Spleen (tissue), 11 donors: ENCODE data around the gene NPHS2. TPM values are rescaled to one million over a fixed set of nuclear protein-coding genes. Genes with fewer than 3 reads are reported as not detected.

Source experiments
- DNase-seq: peaks from one replicate; pipeline ENCODE4 v3.0.0-alpha.2; 2020
- H3K27ac ChIP-seq, 8 donors: fragments of 200-600 bp; sonication (generic) in 7 of 8; 1 replicate in 4 of 8; 2 replicates in 4 of 8; pipeline versions ENCODE4 v1.5.0 to v1.8.0; 2016 to 2021; ENCODE audit warnings: inconsistent platforms in 4 of 8, mild to moderate bottlenecking in 4 of 8, moderate library complexity in 1 of 8
- H3K27me3 ChIP-seq, 7 donors: fragments of 200-600 bp; sonication (generic) in 6 of 7; replicated peaks in 1 of 7; 1 replicate in 4 of 7; 2 replicates in 3 of 7; pipeline versions ENCODE4 v1.5.0 to v1.8.0; 2016 to 2021; ENCODE audit warnings: inconsistent platforms in 3 of 7, mild to moderate bottlenecking in 1 of 7
- H3K36me3 ChIP-seq, 6 donors: fragments of 200-600 bp; sonication (generic) in 5 of 6; 1 replicate in 4 of 6; 2 replicates in 2 of 6; pipeline versions ENCODE4 v1.5.0 to v1.8.0; 2016 to 2021; ENCODE audit warnings: inconsistent platforms in 2 of 6
- H3K4me1 ChIP-seq, 6 donors: fragments of 200-600 bp; sonication (generic) in 5 of 6; 1 replicate in 3 of 6; 2 replicates in 3 of 6; pipeline versions ENCODE4 v1.5.0 to v1.8.0; 2016 to 2021; ENCODE audit warnings: inconsistent platforms in 3 of 6
- H3K4me3 ChIP-seq, 8 donors: fragments of 200-600 bp; sonication (generic) in 7 of 8; 1 replicate in 4 of 8; 2 replicates in 4 of 8; pipeline versions ENCODE4 v1.5.0 to v1.8.0; 2016 to 2021; ENCODE audit warnings: inconsistent platforms in 4 of 8, mild to moderate bottlenecking in 4 of 8, moderate library complexity in 2 of 8
- H3K9me3 ChIP-seq, 8 donors: fragments of 200-600 bp; sonication (generic) in 7 of 8; 1 replicate in 4 of 8; 2 replicates in 4 of 8; pipeline versions ENCODE4 v1.5.0 to v1.8.0; 2016 to 2021; ENCODE audit warnings: inconsistent platforms in 4 of 8
- CTCF ChIP-seq, 11 experiments: fragments of 200-600 bp in 7 of 11; fragments of 450-650 bp in 4 of 11; sonication (generic) in 4 of 11; IDR thresholded peaks in 8 of 11; conservative IDR thresholded peaks in 3 of 11; 1 replicate in 7 of 11; 2 replicates in 4 of 11; pipeline versions ENCODE4 v1.4.0 to v1.8.0; 2016 to 2021; ENCODE audit warnings: antibody characterized with exemption in 11 of 11, inconsistent platforms in 4 of 11, mild to moderate bottlenecking in 1 of 11
- POLR2A ChIP-seq, 3 donors: fragments of 450-650 bp; IDR thresholded peaks; one replicate each; pipeline ENCODE4 v1.5.1; 2017; ENCODE audit warnings: antibody characterized with exemption in 3 of 3, mild to moderate bottlenecking in 1 of 3
- POLR2AphosphoS5 ChIP-seq, 3 donors: sonication (generic); formaldehyde crosslinking; IDR thresholded peaks; one replicate each; pipeline ENCODE4 v1.5.1; 2017; ENCODE audit warnings: antibody characterized with exemption in 3 of 3
- WGBS, 5 donors: extraction: QIAGEN DNeasy Blood & Tissue Kit in 3 of 5; methylation state at CpG; one replicate each; pipeline versions ENCODE4 v1.1.5 to v1.1.7; 2013 to 2018; 5-methylcytosine and 5-hydroxymethylcytosine counted together
- intact Hi-C: fragments of 100-400 bp; cut with DNase I; formaldehyde crosslinking; loops from one replicate; pipeline ENCODE4 v1.15.0; 2023; ENCODE audit warnings: low total_unique reads
- polyA plus RNA-seq, 3 donors: library from polyadenylated mRNA; stranded (reverse); fragments of 200-250 nt; gene quantifications; one replicate each; pipeline ENCODE4 v1.2.1, GENCODE V29; 2013
- total RNA-seq, 7 donors: library from RNA; depleted of rRNA in 3 of 7; stranded (reverse); fragments of >200 nt in 3 of 7; fragmentation: NEBNext Ultra II Directional in 4 of 7; extraction: Animal tissue kit (Norgen Biotek cat#: 25700) in 4 of 7; gene quantifications; one replicate each; pipeline versions ENCODE4 v1.1.0 to v1.2.1, GENCODE V29; 2016 to 2021
- donor health status: healthy with polysubstance abuse.
- donor health status: DM: no; HTN: no; CAD: no; lungs with moderate emphysema.
- donor health status: DM: no; HTN: no; CAD: no.
- donor health status: Bipolar disorder and iron deficiency.
- donor health status: healthy.
- donor health status: DM: no; HTN: no; CAD: no.
- donor health status: DM: yes; HTN: yes; CAD: no.

The NPHS2 gene
- total and polyA plus RNA-seq, 10 donors: 0.06 to 0.20 TPM; not detected in 8

GRCh38 chr1:179550746-179551682 is 24.7 kb downstream of the NPHS2 start:
- H3K36me3 ChIP-seq: no peaks in the 10 kb centered on the region
- H3K27me3 ChIP-seq: no peaks in the 10 kb centered on the region
- WGBS, 5 donors: 53 to 68% (median 61%) methylated on average over 9 of the region's 9 CpGs
- intact Hi-C loops: no loop called here
- TF ChIP-seq POLR2A (IDR thresholded peaks at IDR 0.05): no peak
- no peak for TF ChIP-seq POLR2AphosphoS5 (IDR thresholded peaks at IDR 0.05)
- TF ChIP-seq CTCF (IDR thresholded peaks at IDR 0.05 in 8 of 11, conservative IDR thresholded peaks at IDR 0.05 in 3 of 11): no peak
- H3K4me3 ChIP-seq: no peak overlapping the region
- no peaks in the 10 kb centered on the region for H3K4me1 ChIP-seq
- no peak overlapping the region for H3K27ac ChIP-seq
- no peak for DNase-seq
- H3K9me3 ChIP-seq: no peaks in the 10 kb centered on the region

GRCh38 chr1:179549368-179549700 is 26.4 kb downstream of the NPHS2 start:
- intact Hi-C loops: no loop called here
- no peak for TF ChIP-seq CTCF (IDR thresholded peaks at IDR 0.05 in 8 of 11, conservative IDR thresholded peaks at IDR 0.05 in 3 of 11)
- TF ChIP-seq POLR2A (IDR thresholded peaks at IDR 0.05): no peak
- TF ChIP-seq POLR2AphosphoS5 (IDR thresholded peaks at IDR 0.05): no peak
- DNase-seq: no peak
- Histone ChIP-seq H3K27me3 (no peaks in the 10 kb centered on the region), H3K27ac (no peak overlapping the region), H3K9me3 (no peaks in the 10 kb centered on the region), H3K4me1 (no peaks in the 10 kb centered on the region), H3K36me3 (no peaks in the 10 kb centered on the region), H3K4me3 (no peak overlapping the region)
- WGBS, 5 donors: 76 to 90% (median 82%) methylated on average over 2 of the region's 2 CpGs

- TF ChIP-seq POLR2AphosphoS5 (IDR thresholded peaks at IDR 0.05) (no peak), POLR2A (IDR thresholded peaks at IDR 0.05) (no peak), CTCF (IDR thresholded peaks at IDR 0.05 in 8 of 11, conservative IDR thresholded peaks at IDR 0.05 in 3 of 11) (no peak)
- Histone ChIP-seq H3K36me3 (no peaks in the 10 kb centered on the region), H3K4me1 (no peaks in the 10 kb centered on the region), H3K27me3 (no peaks in the 10 kb centered on the region), H3K9me3 (no peaks in the 10 kb centered on the region), H3K4me3 (no peak overlapping the region), H3K27ac (no peak overlapping the region)
- intact Hi-C loops: no loop called here
- 56 to 79% (median 72%) methylated on average over 3 of the region's 3 CpGs for WGBS, 5 donors
- no peak for DNase-seq
Observed at GRCh38 chr1:179548666-179549367, 26.9 kb downstream of the NPHS2 start.

GRCh38 chr1:179547021-179547535 is 28.7 kb downstream of the NPHS2 start:
- no peak overlapping the region for H3K27ac ChIP-seq
- no peak for TF ChIP-seq POLR2AphosphoS5 (IDR thresholded peaks at IDR 0.05)
- no peak for TF ChIP-seq CTCF (IDR thresholded peaks at IDR 0.05 in 8 of 11, conservative IDR thresholded peaks at IDR 0.05 in 3 of 11)
- no peak for TF ChIP-seq POLR2A (IDR thresholded peaks at IDR 0.05)

More at GRCh38 chr1:179547021-179547535, 28.7 kb downstream of the NPHS2 start:
- no peaks in the 10 kb centered on the region for H3K36me3 ChIP-seq
- WGBS, 5 donors: 67 to 94% (median 76%) methylated on average over 2 of the region's 2 CpGs
- no peaks in the 10 kb centered on the region for H3K4me1 ChIP-seq
- no peaks in the 10 kb centered on the region for H3K27me3 ChIP-seq
- DNase-seq: no peak
- intact Hi-C loops: no loop called here
- no peaks in the 10 kb centered on the region for H3K9me3 ChIP-seq
- H3K4me3 ChIP-seq: no peak overlapping the region
